ENCODE data around the gene SUSD1.

DNA sequence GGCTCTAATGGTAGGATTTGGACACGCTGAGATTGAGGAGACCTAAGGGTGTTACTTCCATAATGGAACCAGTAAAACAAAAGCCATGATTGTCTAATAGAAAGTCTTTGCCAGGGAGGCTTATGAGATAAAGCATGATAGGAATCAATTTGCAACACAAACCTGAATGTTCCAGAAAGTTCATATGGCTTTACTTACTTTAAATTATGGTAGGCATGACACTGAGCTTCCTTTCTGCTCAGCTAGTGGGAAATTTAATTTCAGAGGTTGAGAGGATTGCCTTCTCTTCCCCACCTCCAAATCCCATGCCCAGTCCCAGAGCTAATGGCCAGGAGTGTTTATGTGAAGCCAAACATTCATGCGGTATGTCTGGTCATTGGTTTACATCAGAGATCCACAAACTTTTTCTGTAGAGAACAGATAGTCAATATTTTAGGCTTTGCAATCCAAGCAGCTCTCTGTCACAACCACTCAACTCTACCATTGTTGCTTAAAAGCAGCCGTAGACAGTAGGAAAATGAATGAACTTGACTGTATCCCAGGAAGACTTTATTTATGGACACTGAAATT lies 164.0 kb downstream of the SUSD1 start:
- TF ChIP-seq, protein P1, sequence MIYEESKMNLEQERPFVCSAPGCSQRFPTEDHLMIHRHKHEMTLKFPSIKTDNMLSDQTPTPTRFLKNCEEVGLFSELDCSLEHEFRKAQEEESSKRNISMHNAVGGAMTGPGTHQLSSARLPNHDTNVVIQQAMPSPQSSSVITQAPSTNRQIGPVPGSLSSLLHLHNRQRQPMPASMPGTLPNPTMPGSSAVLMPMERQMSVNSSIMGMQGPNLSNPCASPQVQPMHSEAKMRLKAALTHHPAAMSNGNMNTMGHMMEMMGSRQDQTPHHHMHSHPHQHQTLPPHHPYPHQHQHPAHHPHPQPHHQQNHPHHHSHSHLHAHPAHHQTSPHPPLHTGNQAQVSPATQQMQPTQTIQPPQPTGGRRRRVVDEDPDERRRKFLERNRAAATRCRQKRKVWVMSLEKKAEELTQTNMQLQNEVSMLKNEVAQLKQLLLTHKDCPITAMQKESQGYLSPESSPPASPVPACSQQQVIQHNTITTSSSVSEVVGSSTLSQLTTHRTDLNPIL (CRISPR knock-in tag; IDR thresholded peaks at IDR 0.05; ENCODE audit: low read depth), result no peak
- no peak for TF ChIP-seq SNAI2 (CRISPR knock-in tag; IDR thresholded peaks at IDR 0.05)
- no peak for TF ChIP-seq TCF4 (CRISPR knock-in tag; IDR thresholded peaks at IDR 0.05; ENCODE audit: borderline replicate concordance)
- TF ChIP-seq ZC3H10 (CRISPR knock-in tag; IDR thresholded peaks at IDR 0.05), result no peak
- TF ChIP-seq BACH2 (CRISPR knock-in tag; IDR thresholded peaks at IDR 0.05; ENCODE audit: borderline replicate concordance), result no peak
